Stimulated activated CD4-positive, alpha-beta T cell treated with anti-CD3 and anti-CD28 coated beads, Interleukin-12 subunit alpha, Interleukin-12 subunit beta, amount 100 ng/mL, for 4 hours (primary cell): ENCODE results near the gene RPL19.
"Not testable (repeated sequence)": the region's sequence is repeated elsewhere in the genome, so short reads cannot be mapped to it uniquely, and the experiment has no call there.

ENCODE experiments used
- DNase-seq: peaks from one replicate; pipeline ENCODE4 v3.0.0-alpha.2; 2020

The RPL19 gene

DNA sequence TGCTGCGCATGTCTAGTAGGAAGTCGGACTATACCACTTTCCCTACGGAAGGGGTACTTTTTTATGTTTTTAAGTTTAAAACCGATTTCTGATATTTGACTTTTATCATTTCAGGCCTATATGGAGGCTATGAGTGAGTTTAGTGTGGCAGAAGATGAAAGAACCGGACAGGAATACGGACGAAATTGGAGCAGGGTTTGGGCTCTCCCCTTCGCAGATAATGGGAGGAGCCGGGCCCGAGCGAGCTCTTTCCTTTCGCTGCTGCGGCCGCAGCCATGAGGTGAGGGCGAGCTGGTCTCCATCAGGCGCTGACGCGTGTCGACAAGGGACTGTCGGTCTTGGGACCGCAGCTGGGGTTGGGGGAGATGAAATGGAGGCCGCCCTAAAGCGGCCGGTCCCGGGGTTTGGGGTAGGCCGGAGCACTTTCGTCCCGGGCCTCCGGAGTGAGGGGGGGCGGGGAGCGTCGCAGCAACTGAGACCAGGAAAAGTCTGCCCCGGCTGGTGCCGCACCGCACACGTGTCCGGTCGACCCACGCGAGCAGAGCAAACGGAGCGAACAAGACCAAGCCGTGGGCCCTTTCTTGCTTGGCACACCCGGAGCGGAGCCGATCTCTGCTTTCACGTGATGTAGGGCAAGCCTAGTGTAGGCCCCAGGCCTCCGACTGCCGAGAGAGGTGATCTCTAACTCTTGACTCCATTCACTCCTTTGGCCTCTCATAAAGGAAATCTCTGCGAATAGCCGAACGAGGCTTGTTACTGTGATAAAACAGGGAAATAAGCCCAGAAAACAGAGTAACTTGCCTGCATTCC, at the start of gene RPL19:
RPL19 (plus strand) TSS at position 214 of the 810 bp plus-strand sequence; CDS start at position 276, 62 bp downstream.
- peak; percentile 74 for DNase-seq

DNA sequence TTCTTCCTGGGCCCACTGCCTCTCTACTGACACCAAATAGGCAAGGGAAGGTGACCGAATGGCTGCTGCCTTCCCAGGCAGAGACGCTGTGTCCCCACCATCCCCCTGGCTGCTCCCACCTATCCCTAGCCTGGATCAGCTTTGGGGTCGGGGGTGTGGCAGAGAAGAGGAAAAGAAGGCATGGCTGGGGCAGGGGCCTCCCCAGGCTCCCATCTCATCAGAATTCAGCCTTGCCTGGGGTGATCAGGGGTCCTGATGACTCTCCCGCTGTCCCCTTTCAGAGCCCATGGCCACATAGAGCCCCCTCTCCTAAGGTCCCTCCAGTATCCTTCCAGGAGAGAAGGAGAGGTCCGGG, 49.3 kb upstream of the RPL19 start:
- no peak for DNase-seq

DNA sequence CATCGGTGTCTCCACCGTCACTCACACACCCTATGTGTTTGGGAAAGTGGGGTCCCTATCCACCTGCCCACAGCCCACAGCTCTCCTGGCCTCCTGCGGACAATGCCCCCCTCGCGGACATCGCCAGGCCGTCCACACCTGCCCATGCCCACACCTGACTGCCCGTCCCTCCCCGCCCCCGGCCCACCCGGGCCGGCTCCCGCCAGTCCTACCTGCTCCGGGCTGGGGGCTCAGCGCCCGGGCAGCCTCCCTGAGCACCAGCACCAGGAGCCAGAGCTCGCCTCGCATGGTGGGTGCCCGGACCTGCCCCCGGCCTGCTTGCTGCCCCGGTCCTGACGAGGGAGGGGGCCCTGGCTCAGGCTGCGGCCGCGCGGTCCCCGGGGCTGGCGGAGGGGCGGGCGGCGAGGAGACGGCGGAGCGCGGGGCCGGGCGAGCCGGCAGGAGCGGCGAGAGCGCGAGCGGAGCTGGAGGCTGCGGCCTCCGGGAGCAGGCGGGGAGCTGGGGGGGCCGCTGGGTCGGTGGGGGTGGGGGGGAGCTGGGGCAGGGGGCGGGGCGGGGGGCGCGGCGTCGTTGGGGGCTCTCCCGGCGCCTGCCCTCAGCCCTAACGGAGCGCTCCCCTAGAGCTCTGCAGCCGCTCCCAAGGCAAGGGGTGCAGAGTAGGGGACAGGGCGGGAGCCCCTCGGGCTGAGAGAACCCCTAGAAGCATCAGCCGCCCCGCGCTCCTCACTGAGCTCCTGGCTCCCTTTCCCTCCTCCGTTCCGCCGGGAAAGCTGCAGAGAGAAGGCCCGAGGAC, 48.7 kb upstream of the RPL19 start, which contains the start of gene PLXDC1:
PLXDC1 (minus strand) TSS at position 488 of the 793 bp plus-strand sequence; CDS start at position 288, 200 bp downstream.
- DNase-seq = peak; percentile 14

DNA sequence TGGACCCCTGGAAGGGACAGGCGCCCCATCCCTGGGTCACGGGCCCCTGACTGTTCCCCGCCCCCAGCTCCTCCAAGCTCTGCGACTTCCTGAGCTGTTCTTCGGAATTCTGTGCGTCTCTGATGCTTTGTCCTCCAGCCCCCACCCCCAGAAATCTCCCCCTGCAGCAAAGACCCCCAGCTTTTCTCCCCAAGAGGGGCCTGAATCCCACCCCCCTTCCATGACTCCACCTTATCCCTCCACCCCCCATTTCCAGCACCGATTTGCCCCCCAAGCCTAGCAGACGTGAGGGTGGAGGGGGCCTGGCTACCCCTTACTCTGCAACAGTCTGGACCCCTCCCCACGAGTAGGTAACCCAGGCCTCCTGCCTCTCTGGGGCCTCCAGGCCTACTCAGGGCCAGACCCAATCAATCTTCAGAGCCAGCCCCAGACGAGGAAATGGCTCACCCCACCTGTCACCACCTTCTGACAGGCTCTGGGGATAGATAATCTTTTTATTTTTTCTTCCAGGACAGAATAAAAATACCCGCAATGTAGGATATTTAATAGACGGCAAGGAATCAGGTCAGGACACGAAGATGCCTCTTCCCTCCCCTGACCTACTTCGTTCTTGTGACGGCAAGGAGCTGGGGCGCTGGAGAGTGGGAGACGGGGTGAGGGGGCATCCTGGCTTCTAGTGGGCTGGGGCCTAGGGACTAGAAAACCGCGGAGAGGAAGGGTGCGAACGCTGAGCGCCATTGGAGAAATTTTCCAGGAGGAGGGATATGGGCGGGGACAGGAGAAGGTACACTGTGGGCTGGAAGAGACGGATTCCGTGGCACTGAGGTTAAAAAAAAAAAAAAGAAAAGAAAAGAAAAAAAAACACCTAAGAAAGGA, 47.9 kb upstream of the RPL19 start:
- no peak for DNase-seq

DNA sequence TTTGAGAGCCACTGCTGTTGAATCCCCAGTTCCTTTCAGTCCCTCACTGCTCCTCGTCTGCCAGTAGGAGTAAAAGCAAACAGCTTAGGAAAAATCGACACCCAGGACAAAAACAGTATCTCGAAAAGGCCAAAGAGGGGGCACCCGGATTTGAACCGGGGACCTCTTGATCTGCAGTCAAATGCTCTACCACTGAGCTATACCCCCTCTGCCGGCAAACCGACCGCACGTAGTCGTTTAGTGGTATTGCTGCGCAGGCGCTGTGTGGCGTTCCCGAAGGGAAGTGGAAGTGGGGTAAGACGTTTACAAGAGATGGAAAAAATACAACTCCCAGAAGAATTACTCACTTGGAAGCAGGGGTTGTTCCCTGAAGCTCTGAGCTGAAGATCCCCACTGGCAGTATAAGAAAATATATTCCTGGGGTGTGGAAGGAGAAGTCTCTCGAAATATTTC, 46.5 kb upstream of the RPL19 start:
- peak; percentile 95 for DNase-seq

DNA sequence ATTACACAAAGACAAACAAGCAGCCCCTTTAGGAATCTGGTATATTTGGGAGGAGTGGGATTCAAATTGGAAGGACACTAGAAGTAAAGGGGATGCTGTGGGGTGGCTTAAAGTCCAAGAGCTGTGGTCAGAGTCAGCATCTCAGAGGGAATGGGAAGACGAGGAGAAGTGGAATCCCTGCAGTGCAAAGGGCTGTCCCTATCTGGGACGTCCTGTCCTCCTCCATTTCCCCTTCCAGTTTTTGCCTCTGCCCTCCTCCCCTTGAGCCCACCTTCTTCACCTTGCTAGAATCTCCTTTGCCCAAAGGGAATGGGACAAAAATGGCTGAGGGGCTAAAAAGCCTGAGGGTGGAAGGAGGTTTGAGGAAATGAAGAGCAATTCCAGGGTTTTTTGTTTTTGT, 44.4 kb upstream of the RPL19 start:
- no peak for DNase-seq

DNA sequence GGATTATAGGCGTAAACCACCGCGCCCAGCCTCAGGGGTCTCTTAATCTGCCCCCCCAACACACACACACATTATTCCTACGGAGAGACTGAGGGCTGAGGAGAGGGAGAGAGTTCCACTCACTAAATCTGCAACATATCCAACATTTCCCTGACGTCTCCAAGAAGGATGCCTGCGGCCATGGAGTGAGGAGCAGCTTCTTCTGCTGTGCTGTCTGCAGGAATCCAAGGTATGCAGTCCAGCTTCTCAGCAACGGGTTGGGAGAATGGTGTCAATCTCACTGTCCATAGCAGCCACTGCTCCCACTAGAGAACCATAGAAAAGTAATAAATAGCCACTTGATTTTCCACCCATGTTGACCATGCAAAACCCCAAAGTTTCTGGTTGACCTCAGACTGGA, 43.6 kb upstream of the RPL19 start:
- DNase-seq = no peak

DNA sequence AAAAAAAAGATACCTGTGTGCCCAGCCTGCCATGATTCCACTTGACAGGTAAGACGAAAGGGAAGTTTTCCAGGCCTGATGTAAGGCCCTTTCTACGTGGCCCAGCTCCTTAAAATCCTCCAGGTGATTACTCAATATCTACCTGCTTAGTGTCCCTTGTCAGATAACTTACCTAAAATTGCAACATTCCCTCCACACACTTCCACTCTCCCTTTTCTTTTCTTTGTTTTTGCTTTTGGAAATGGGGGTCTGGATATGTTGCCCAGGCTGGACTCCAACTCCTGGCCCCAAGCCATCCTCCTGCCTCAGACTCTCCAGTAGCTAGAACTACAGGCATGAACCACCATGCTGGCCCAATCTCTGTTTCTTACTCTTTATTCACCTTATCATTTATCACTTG, 41.5 kb upstream of the RPL19 start:
- DNase-seq = no peak

DNA sequence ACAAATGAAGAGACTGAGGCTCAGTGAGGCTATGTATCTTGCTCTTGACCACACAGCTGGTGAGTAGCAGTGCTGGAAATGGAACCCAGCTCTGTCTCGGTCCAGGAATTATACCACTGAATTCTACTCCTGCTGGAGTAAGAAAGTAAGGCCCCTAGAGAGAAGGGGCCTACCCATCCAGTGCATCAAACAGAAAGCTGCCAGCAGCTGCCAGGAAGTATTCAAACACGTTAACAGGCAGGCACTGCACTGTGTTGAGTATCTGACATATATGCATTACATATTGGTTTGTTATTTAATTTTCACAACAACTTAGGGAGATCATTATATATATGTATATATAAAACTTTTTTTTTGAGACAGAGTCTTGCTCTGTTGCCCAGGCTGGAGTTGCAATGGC, 38.1 kb upstream of the RPL19 start:
- DNase-seq = no peak

DNA sequence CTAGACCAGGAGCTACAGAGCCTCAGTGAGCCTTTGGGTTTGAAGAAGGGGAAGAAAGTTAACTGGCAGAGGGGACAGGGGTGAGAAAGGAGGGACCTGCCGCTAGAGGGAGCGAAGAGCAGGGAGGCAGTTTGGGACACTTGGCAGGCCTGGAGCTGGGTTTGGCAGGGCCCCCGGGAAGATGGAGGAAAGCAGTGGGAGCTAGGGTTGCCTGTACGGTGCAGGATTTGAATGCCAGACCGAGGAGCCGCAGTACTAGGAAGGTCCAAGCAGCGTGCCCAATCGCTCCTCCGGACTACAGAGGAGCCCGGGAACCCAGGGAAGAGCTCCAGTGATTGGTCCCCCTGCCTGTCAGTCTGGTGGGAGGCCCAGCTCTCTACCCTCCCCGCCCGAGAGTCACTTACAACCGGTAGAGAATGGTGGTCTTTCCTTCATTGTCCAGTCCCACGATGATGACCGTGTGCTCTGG, 35.4 kb upstream of the RPL19 start:
- peak; percentile 70 for DNase-seq

DNA sequence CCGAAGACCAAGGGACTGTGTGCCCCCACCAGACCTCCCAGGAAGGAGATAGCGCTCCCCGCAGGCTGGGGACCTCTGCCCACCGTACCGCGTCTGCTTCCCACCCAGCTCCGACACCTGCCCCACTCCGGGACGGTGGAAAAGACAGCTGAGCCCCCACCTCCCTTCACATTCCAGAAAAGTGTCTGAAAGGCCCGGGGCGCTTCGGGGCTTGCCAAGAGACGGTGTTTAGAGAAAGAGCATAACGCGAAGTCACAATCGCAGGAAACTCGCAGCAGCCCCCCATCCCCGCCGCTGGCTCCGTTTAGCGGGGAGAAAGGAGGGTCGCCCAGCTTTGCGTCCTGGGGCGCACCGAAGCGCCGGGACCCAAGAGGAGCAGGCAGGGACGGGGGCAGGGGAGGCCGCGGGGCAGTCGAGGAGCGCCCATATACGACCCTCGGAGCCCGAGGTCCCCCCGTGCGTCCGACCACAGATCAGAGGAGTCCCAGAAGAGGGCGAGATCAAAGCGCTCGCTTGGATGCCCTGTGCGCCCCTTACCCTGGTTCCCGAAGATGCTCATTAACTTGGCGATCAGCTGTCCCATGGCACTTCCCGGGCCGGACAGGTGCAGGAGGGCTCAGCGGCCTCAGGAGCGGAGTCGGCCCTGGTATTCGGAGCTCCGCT, 34.8 kb upstream of the RPL19 start:
- DNase-seq = no peak

DNA sequence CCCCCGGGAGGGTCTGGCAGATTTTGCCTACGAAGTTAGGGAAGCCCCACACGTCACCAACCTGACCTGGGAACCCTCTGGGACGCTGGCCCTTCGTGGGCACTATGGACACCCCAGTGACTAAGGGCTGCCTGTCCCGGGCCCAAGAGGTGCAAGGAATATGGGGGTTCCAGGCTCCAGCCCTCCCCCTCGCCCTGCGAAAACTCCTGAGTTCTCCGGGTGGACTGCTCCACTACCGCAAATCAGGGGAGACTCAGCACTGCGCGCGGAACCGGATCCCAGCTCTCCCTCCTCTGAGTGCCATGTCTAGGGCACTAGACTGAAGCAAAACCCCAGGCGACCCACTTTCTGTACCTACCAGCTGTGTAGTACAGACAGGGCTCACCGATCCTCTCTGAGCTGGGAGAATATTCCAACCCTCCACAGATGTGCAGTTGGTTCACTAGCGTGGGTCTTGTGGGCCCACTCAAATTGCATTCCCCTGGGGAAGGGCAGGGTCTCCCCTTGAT, 34.2 kb upstream of the RPL19 start, which contains the start of gene ARL5C:
ARL5C (minus strand) TSS at position 321 of the 509 bp plus-strand sequence. CDS start 401 bp downstream, outside the sequence.
- no peak for DNase-seq

DNA sequence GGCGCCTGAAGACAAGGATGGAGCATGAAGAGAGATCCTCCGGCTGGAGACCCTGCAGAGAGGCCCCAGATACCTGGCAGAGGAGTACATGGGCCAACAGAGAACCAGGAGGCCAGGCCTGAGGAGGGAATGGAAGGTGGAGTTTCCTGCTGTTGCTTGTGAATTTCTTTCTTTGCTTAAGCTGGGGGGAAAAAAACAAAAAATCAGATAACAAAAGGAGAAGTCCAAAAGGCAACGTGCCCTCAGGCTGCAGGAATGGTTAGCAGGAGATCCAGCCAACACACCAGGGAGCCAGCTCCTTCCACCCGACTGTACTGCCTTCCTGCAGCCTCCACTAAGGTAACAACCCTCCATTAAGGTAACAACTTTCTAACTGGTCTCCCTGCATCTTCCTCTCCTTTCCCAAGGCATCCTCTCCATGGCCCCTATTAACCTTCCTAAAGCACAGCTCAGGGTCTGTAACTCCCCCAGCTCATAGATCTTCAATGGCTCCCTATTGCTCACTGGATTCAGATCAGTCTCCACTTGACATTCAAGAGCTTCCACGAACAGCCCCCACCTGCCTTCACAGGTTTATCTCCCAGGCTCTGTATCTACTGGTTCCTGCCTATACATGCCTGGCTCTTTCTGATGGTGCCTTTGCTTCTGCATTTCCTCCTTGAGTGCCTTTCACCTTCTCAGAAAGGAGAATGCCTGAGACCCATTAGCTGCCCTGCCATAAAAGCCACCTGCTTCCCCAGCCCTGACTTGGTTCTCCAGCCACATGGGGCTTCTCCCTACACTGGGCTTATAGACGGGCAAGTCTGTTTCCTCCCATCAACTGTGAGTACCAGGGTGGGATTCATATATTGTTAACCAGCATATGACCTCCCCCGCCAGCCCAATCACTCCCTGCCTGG, 33.4 kb upstream of the RPL19 start:
- DNase-seq = no peak

DNA sequence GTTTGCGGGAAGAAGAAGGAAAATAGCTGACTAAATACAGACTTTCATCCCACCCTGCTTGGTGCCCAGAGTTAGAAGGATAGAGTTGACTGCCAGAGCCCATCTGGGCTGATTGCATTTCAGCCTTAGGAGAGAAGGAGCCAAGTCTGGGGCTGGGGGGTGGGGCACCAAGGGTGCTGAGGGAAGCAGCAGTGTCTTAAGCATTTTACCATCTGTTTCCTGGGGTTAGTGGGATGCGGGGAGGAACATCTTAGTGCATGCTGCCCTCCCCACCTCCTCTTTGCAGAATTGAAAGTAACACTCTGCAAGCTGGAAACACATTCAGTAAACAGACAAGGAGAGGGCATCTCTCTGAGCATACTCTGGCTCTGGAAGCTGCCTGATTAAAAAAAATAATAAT, 32.6 kb upstream of the RPL19 start:
- no peak for DNase-seq

DNA sequence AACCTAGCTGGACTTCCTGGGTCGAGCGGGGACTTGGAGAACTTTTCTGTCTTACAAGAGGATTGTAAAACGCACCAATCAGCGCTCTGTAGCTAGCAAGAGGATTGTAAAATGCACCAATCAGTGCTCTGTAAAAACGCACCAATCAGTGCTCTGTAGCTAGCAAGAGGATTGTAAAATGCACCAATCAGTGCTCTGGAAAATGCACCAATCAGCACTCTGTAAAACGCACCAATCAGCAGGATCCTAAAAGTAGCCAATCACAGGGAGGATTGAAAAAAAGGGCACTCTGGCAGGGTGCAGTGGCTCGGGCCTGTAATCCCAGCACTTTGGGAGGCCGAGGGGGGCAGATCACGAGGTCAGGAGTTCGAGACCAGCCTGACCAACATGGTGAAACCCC, 31.6 kb upstream of the RPL19 start:
- DNase-seq = not testable (repeated sequence)

DNA sequence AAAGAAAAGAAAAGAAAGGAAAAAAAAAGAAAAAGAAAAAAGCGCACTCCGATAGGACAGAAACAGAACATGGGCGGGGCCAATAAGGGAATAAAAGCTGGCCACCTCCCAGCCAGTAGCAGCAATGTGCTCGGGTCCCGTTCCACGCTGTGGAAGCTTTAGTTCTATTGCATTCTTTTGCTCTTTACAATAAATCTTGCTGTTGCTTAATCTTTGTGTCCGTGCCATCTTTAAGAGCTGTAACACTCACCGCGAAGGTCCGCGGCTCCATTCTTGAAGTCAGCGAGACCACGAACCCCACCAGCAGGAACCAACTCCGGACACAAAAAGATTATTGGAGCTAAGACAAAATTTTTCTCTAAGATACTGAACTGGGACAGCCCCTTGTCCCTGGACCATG, 31.0 kb upstream of the RPL19 start:
- DNase-seq = no peak

DNA sequence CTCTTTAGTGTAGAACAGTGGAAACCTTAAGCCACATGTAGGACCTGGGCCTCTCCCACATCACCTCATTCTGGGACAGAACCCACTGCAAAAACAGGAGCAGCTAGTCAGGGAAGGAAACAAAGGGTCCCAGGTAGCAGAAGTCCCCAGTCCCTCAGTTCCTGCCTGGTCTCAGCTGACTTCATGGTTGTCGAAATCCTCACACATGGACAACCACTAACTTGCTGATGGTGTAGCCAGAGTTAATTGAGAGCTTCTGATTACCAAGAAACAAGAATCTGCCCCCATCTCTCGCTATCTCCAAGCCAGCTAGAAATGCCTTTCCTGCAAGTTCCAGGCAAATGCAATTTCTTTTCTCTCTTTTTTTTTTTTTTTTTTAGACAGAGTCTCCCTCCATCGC, 30.6 kb upstream of the RPL19 start:
- no peak for DNase-seq

DNA sequence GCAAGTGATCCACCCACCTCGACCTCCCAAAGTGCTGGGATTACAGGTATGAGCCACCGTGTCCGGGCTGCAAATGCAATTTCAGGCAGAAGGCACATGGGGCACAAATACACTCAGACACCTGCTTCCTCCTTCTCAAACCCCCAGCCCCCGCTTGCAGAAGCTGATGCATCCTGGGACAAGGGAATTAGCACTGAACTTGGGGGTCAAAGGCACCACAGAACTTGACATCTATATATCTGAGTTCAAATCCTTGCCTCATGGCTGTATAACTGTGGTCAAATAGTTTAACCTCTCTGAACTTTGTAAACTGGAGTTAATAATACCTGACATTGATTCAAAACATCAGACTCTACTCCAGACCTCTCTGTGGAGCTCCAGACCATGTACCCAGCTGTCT, 30.0 kb upstream of the RPL19 start:
- no peak for DNase-seq

DNA sequence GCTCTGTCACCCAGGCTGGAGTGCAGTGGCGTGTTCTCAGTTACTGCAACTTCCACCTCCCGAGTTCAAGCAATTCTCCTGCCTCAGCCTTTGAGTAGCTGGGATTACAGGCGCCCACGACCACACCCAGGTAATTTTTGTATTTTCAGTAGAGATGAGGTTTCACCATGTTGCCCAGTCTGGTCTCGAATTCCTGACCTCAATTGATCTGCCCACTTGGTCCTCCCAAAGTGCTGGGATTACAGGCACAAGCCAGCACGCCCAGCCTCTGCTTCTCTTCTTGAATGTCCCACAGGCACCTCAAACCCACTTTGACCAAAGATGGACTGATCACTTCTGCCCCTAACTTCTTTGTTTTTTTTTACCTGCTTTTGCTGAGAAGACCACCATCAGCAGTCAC, 29.5 kb upstream of the RPL19 start:
- no peak for DNase-seq

DNA sequence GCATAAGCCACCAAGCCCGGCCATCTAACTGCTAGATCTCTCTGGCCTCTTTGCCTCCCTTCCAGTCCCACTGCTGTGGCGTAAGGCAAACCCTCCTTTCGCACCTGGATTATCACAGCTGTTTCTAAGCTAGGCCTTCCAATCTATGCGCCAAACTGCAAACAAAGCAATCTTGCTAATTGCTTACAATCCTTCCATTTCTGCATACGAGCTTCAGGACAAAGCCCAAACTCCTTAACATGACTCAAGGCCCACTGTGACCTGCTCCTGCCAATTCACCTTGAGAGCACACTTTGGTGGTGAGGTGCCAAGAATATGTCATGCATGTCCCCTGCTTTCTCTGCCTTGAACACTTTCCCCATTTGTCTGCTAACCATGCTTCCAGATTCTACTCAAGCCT, 28.1 kb upstream of the RPL19 start:
- no peak for DNase-seq

DNA sequence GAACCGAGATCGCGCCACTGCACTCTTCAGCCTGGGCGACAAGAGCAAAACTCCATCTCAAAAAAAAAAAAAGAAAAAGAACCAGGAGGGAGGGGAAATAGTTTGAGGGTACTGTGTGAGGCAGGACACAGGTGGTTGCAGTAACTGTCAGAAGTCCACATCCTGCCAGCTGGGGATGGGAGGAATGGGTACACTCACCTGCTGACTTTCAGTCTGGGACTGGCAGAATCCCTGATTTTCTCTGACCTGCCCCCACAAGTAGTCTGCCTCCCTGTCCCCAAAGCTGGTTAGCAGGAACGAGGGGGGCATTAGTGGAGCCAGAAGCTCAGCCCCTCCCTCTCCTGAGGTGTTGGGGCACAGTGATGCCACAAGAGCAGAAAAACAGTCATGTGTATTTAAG, 27.0 kb upstream of the RPL19 start:
- no peak for DNase-seq
